BE2C (cell line): Measurements from ENCODE around the gene SERGEF.
A peak's percentile ranks its signal among the peaks of the same experiment; 100 is the strongest.

Source experiments
- DNase-seq: peaks from one replicate; pipeline ENCODE4 v3.0.0-alpha.2; 2020
- H3K27me3 ChIP-seq: fragments of 250-450 bp; sonication (Bioruptor Pico); 2 replicates; pipeline ENCODE4 v1.5.1; 2020; ENCODE audit warnings: mild to moderate bottlenecking
- H3K36me3 ChIP-seq: fragments of 250-450 bp; sonication (Bioruptor Pico); 2 replicates; pipeline ENCODE4 v1.5.1; 2020; ENCODE audit warnings: mild to moderate bottlenecking
- H3K4me1 ChIP-seq: fragments of 250-450 bp; sonication (Bioruptor Pico); 2 replicates; pipeline ENCODE4 v1.5.1; 2020
- H3K4me3 ChIP-seq: 2 replicates; pipeline ENCODE4 v1.5.1; 2011; ENCODE audit warnings: low read depth, low read length
- H3K9me3 ChIP-seq: fragments of 250-450 bp; sonication (Bioruptor Pico); 2 replicates; pipeline ENCODE4 v1.5.1; 2020
- TF ChIP-seq, protein P1 (sequence below): IDR thresholded peaks from 2 replicates; pipeline ENCODE4 v1.5.1; 2012; ENCODE audit warnings: mild to moderate bottlenecking, low read depth, low read length

SERGEF gene

DNA sequence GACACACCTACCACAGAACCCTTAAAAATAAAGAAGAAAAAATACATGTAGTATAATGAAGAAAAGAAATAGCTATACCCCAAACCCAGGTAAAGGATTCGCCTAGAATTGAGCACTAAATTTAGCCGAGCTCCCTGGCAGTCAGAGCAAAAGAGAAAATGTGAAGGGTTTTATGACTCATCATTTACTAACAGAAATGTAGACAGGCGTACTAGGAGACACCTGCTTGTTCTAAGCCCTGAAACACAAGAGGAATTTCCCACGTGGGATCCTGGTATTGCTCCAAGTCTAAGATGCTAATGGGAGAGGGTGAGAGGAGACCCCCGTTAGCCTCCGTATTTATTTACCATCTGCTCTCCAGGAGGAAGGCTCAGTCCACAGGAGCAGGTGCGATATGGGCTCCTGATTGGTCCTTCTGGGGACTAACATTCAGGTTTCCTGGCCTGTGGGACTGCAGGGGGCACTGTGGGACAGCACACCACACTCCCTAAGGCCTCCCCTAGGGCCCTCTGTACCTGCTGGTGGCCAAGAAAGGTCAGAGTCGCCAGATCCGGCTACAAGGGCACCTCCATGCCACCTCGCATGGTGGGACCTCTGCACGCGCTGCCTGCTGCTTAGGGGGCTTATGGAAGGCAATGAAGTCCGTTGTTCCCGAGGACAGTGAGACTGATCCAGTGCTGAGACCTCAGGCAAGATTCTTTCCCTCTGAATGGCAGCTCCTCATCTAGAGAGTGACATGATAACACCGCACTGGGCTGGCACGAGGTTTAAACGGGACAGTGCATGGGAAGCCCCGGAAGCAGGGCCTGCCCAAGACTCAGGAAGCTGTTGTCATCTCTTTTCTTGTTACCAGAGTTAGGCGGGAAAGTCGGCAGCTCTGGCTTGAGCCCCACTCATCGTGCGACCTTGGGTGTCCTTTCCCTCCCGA lies 252.5 kb downstream of the SERGEF start:
- TF ChIP-seq, protein P1, sequence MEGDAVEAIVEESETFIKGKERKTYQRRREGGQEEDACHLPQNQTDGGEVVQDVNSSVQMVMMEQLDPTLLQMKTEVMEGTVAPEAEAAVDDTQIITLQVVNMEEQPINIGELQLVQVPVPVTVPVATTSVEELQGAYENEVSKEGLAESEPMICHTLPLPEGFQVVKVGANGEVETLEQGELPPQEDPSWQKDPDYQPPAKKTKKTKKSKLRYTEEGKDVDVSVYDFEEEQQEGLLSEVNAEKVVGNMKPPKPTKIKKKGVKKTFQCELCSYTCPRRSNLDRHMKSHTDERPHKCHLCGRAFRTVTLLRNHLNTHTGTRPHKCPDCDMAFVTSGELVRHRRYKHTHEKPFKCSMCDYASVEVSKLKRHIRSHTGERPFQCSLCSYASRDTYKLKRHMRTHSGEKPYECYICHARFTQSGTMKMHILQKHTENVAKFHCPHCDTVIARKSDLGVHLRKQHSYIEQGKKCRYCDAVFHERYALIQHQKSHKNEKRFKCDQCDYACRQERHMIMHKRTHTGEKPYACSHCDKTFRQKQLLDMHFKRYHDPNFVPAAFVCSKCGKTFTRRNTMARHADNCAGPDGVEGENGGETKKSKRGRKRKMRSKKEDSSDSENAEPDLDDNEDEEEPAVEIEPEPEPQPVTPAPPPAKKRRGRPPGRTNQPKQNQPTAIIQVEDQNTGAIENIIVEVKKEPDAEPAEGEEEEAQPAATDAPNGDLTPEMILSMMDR: peak; percentile 66
- no peaks in the 10 kb centered on the region for H3K27me3 ChIP-seq
- peaks cover 8% of the 10 kb centered on the region for H3K4me1 ChIP-seq
- no peaks in the 10 kb centered on the region for H3K36me3 ChIP-seq
- no peaks in the 10 kb centered on the region for H3K9me3 ChIP-seq
- DNase-seq: peak; percentile 51
- no peak overlapping the region for H3K4me3 ChIP-seq

DNA sequence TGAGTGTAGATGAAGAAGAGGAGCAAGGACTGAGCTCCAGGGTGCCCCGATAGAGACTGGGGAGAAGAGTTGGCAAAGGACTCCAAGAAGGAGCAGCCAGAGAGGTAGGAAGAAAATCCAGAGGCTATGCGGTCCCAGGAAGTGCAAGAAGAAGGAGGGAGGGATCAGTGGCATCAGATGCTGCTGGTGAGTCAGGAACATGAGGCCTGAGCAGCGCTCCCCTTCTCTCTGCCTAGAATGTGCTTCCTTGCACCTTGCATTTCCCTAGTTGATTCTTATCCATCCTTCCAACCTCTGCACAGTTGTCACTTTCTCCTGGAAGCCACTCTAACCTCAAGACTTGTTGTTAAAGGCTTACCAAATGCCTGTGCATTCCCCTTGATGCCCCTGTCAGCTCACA lies 257.0 kb downstream of the SERGEF start:
- Histone ChIP-seq H3K27me3 (no peaks in the 10 kb centered on the region), H3K4me3 (no peak overlapping the region), H3K9me3 (no peaks in the 10 kb centered on the region), H3K4me1 (no peaks in the 10 kb centered on the region), H3K36me3 (no peaks in the 10 kb centered on the region)
- TF ChIP-seq, protein P1: no peak
- DNase-seq: no peak

DNA sequence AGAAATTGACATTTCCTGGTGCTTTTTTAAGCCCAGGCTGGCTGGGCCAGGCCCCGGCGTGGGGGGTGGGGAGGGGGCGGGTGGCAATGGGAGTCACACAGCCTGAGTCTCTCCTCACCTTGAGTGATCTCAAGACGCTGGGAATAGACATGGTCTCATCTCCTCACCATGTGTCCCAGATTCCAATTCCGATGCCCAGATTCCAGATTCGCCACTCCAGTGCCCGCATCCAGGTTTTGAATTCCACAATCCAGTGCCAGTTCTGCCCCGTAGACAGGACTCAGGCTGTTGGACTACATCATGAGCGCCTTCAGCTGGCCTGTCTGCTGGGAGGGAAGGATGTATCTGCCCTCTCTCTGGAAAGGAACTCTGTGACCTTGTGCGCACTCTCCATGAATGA lies 259.2 kb downstream of the SERGEF start:
- no peaks in the 10 kb centered on the region for H3K4me1 ChIP-seq
- no peaks in the 10 kb centered on the region for H3K27me3 ChIP-seq
- no peaks in the 10 kb centered on the region for H3K9me3 ChIP-seq
- TF ChIP-seq, protein P1: no peak
- no peak for DNase-seq
- H3K4me3 ChIP-seq: no peak overlapping the region
- no peaks in the 10 kb centered on the region for H3K36me3 ChIP-seq

DNA sequence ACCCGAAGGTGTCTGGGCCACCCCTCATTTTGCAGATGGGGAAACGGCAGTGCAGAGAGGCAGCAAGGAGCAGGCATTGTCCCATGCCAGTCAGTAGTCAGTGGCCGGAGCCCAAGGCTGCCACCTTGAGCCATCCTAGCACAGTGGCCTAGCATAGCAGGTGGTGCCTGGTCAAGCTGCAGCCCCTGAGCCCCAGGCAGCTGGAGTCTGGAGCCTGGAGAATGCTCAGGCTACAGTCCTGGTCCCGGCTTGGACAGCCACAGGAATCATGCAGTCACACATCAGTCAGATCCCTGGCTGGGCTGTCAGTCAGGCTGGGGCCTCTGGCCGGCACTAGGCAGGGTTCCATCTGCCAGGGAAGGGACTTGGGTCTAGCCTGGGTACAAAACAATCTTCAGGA lies 259.7 kb downstream of the SERGEF start:
- H3K9me3 ChIP-seq: no peaks in the 10 kb centered on the region
- TF ChIP-seq, protein P1: no peak
- no peaks in the 10 kb centered on the region for H3K27me3 ChIP-seq
- no peak overlapping the region for H3K4me3 ChIP-seq
- no peak for DNase-seq
- H3K36me3 ChIP-seq: no peaks in the 10 kb centered on the region
- H3K4me1 ChIP-seq: no peaks in the 10 kb centered on the region

DNA sequence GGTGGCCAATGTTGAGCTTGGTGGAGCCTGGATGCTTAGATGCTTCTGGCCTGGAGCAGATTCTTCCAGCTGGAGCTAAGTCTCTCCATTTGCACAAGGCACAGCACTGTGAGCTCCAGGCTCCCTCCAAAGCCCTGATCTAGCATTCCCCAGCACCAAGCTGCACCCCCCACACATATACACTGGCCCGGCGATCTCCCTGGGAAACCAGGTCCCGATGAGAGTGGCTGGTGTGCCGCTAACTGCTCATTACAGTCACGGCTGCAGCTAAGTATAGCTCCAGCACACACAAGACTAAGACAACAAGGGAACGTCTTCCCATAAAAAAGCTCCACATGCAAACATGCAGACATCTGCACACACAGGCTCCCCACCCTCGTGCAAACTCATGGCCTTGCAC lies 260.7 kb downstream of the SERGEF start:
- Histone ChIP-seq H3K4me3 (no peak overlapping the region), H3K27me3 (no peaks in the 10 kb centered on the region), H3K36me3 (no peaks in the 10 kb centered on the region), H3K9me3 (no peaks in the 10 kb centered on the region), H3K4me1 (no peaks in the 10 kb centered on the region)
- DNase-seq: no peak
- TF ChIP-seq, protein P1: no peak

DNA sequence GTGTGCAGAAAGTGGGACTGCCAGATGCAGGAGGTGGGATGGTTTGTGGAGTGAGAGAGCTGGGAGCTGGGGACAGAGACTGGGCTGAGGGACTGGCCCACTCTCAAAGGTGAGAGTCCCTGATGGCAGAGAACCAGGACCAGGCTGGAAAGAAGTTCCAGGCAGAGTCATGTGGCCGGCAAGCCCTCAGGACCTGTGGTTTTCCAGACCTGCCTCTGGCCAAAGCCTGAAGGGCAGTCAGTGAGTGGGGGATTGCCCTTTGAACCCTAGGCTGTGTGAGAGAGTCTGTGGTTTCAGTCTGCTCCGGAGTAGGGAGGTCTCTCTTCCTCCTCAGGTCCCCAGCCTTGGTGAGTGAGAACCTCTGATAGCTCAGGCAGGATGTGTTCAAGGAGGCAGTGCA lies 261.3 kb downstream of the SERGEF start:
- no peaks in the 10 kb centered on the region for H3K4me1 ChIP-seq
- H3K9me3 ChIP-seq: no peaks in the 10 kb centered on the region
- TF ChIP-seq, protein P1: no peak
- H3K36me3 ChIP-seq: no peaks in the 10 kb centered on the region
- no peak for DNase-seq
- H3K4me3 ChIP-seq: no peak overlapping the region
- no peaks in the 10 kb centered on the region for H3K27me3 ChIP-seq
